ENCODE measurements around the gene ATF7IP. TPM values are rescaled to one million over a fixed set of nuclear protein-coding genes. Genes with fewer than 3 reads are reported as not detected.
"Not testable (repeated sequence)": the region's sequence is repeated elsewhere in the genome, so short reads cannot be mapped to it uniquely, and the experiment has no call there.

ATF7IP gene
- polyA plus RNA-seq, 1 experiment = 26.6 TPM

DNA sequence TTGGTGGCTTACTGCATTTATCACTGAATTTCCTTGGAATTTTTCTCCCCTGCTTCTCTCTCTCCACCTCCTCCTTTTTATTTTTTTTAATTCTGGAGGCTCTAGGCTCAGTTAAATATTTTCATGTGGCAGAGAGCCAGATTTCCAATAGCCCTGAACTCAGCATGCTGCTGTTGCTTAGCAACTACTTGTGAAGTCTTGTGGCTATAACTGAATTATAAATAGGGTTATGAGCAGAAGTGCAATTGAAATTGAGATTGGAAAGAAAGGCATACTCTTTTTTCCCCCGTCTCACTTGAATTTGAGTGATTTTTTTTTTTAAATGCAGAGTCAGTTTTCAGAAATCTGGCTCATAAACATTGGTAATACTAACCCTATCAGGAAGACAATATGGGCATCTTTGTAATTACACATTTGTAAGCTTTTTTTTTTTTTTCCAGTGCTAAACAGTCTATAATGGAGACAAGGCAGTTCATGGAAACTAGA, 38.3 kb downstream of the ATF7IP start:
- ChIA-PET CTCF (interaction anchor here (0.6 to 1.5 kb wide), 3 partner anchors 10 to 155 kb away, joined by 3 to 5 read pairs (median 3); no protein-coding TSS in a partner anchor), POLR2A (no interaction called here)
- no peak for DNase-seq (ENCODE audit: low read depth, low spot score)

GRCh38 chr12:14405407-14405806, 39.9 kb downstream of the ATF7IP start:
- H3K4me3 ChIP-seq (ENCODE audit: low read depth, low read length); H3K27ac ChIP-seq (ENCODE audit: low read depth, low read length); CTCF ChIA-PET; DNase-seq (ENCODE audit: low read depth, low spot score); POLR2A ChIA-PET; H3K27me3 ChIP-seq (ENCODE audit: control insufficient read depth, insufficient read depth, low read length); H3K9me3 ChIP-seq (ENCODE audit: control insufficient read depth, insufficient read depth, low read length): not testable (repeated sequence)

More for the DNA sequence above, 38.3 kb downstream of the ATF7IP start:
- Histone ChIP-seq H3K4me3 (ENCODE audit: low read depth, low read length) (no peak overlapping the region), H3K9me3 (ENCODE audit: control insufficient read depth, insufficient read depth, low read length) (no peaks in the 10 kb centered on the region; the same call in 1 of the 2 replicates), H3K27ac (ENCODE audit: low read depth, low read length) (no peak overlapping the region), H3K27me3 (ENCODE audit: control insufficient read depth, insufficient read depth, low read length) (no peaks in the 10 kb centered on the region)
- no peak for TF ChIP-seq CTCF (IDR thresholded peaks at IDR 0.05; ENCODE audit: low read depth, low read length)

- Histone ChIP-seq H3K9me3 (ENCODE audit: control insufficient read depth, insufficient read depth, low read length) (no peaks in the 10 kb centered on the region; the same call in 1 of the 2 replicates), H3K27ac (ENCODE audit: low read depth, low read length) (no peak overlapping the region), H3K4me3 (ENCODE audit: low read depth, low read length) (no peak overlapping the region), H3K27me3 (ENCODE audit: control insufficient read depth, insufficient read depth, low read length) (no peaks in the 10 kb centered on the region)
- no peak for TF ChIP-seq CTCF (IDR thresholded peaks at IDR 0.05; ENCODE audit: low read depth, low read length)
- DNase-seq (ENCODE audit: low read depth, low spot score) = no peak
- POLR2A ChIA-PET = no interaction called here
- CTCF ChIA-PET = interaction anchor here (1.4 to 1.8 kb wide), 2 partner anchors 9 to 171 kb away, joined by 5 read pairs; no protein-coding TSS in a partner anchor
Measured at GRCh38 chr12:14408208-14408607, 42.7 kb downstream of the ATF7IP start.

GRCh38 chr12:14410177-14410576, 44.7 kb downstream of the ATF7IP start:
- no peak for TF ChIP-seq CTCF (IDR thresholded peaks at IDR 0.05; ENCODE audit: low read depth, low read length)
- CTCF ChIA-PET = no interaction called here
- no peaks in the 10 kb centered on the region; the same call in 1 of the 2 replicates for H3K9me3 ChIP-seq (ENCODE audit: control insufficient read depth, insufficient read depth, low read length)
- POLR2A ChIA-PET = no interaction called here
- DNase-seq (ENCODE audit: low read depth, low spot score) = no peak
- no peak overlapping the region for H3K4me3 ChIP-seq (ENCODE audit: low read depth, low read length)
- no peak overlapping the region for H3K27ac ChIP-seq (ENCODE audit: low read depth, low read length)
- H3K27me3 ChIP-seq (ENCODE audit: control insufficient read depth, insufficient read depth, low read length) = no peaks in the 10 kb centered on the region

DNA sequence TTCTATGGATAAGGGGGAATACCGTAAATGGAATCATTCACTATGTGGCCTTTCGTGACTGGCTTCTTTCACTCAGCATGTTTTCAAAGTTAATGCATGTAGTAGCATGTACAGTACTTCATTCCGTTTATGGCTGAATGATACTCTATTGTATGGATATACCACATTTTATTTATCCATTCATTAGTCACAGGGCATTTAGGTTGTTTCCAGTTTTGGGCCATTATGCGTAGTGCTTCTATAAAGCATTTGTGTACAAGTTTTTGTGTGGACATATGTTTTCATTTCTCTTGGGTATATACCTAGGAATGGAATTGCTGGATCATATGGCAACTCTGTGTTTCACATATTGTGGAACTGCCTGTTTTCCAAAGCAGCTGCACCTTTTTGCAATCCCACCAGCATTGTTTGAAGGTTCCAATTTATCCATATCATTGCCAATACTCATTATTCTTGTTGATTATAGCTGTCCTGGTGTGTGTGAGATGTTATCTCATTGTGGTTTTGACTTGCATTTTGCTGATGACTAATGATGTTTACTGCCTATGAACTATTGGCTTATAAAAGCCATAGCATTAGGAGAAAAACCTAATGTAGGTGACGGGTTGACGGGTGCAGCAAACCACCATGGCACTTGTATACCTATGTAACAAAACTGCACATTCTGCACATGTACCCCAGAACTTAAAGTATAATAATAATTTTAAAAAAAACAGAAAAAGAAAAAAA, 45.5 kb downstream of the ATF7IP start:
- ChIA-PET CTCF (no interaction called here), POLR2A (no interaction called here)
- Histone ChIP-seq H3K27me3 (ENCODE audit: control insufficient read depth, insufficient read depth, low read length) (no peaks in the 10 kb centered on the region), H3K4me3 (ENCODE audit: low read depth, low read length) (no peak overlapping the region), H3K27ac (ENCODE audit: low read depth, low read length) (no peak overlapping the region), H3K9me3 (ENCODE audit: control insufficient read depth, insufficient read depth, low read length) (no peaks in the 10 kb centered on the region; the same call in 1 of the 2 replicates)
- DNase-seq (ENCODE audit: low read depth, low spot score) = no peak
- no peak for TF ChIP-seq CTCF (IDR thresholded peaks at IDR 0.05; ENCODE audit: low read depth, low read length)

Measured in AG04450 (cell line).